Effector memory CD4-positive, alpha-beta T cell (primary cell): ENCODE measurements around the gene KIAA0408.
"Not testable (repeated sequence)": the region's sequence is repeated elsewhere in the genome, so short reads cannot be mapped to it uniquely, and the experiment has no call there.

Source experiments
- DNase-seq, 3 donors: peaks; one replicate each; pipeline ENCODE4 v3.0.0-alpha.2; 2020
- H3K27ac ChIP-seq: 2 replicates; pipeline ENCODE4 v1.7.0; 2013; ENCODE audit warnings: mild to moderate bottlenecking, low read length, moderate library complexity; ENCODE audit not compliant: insufficient read depth, poor library complexity, severe bottlenecking
- H3K27me3 ChIP-seq: replicated peaks from 2 replicates; pipeline ENCODE4 v1.7.0; 2013; ENCODE audit warnings: mild to moderate bottlenecking, low read length; ENCODE audit not compliant: insufficient read depth, control insufficient read depth, poor library complexity, severe bottlenecking
- H3K36me3 ChIP-seq: 2 replicates; pipeline ENCODE4 v1.7.0; 2013; ENCODE audit warnings: mild to moderate bottlenecking, low read length, moderate library complexity; ENCODE audit not compliant: control insufficient read depth, insufficient read depth
- H3K4me1 ChIP-seq: 2 replicates; pipeline ENCODE4 v1.7.0; 2013; ENCODE audit warnings: low read length, mild to moderate bottlenecking; ENCODE audit not compliant: control insufficient read depth, insufficient read depth, poor library complexity, severe bottlenecking
- H3K4me3 ChIP-seq: 2 replicates; pipeline ENCODE4 v1.7.0; 2013; ENCODE audit warnings: low read length, low read depth, mild to moderate bottlenecking; ENCODE audit not compliant: insufficient read depth, poor library complexity, severe bottlenecking
- H3K9me3 ChIP-seq: 2 replicates; pipeline ENCODE4 v1.7.0; 2013; ENCODE audit warnings: mild to moderate bottlenecking, low read length, moderate library complexity; ENCODE audit not compliant: control insufficient read depth

KIAA0408 gene

GRCh38 chr6:127421164-127421563 lies 38.0 kb downstream of the KIAA0408 start:
- not testable (repeated sequence) for H3K9me3 ChIP-seq, H3K4me3 ChIP-seq, H3K27me3 ChIP-seq, DNase-seq, H3K36me3 ChIP-seq, H3K4me1 ChIP-seq, H3K27ac ChIP-seq

GRCh38 chr6:127420556-127420955 lies 38.6 kb downstream of the KIAA0408 start:
- H3K9me3 ChIP-seq = no peaks in the 10 kb centered on the region
- no peaks in the 10 kb centered on the region for H3K4me1 ChIP-seq
- no peak overlapping the region for H3K4me3 ChIP-seq
- no peaks in the 10 kb centered on the region for H3K36me3 ChIP-seq
- H3K27me3 ChIP-seq = no peaks in the 10 kb centered on the region
- DNase-seq = peak; percentile 16 to 35 (median 31)
- H3K27ac ChIP-seq = no peak overlapping the region

- DNase-seq = no peak
- H3K27ac ChIP-seq = no peak overlapping the region
- H3K9me3 ChIP-seq = no peaks in the 10 kb centered on the region
- H3K27me3 ChIP-seq = no peaks in the 10 kb centered on the region
- H3K4me3 ChIP-seq = no peak overlapping the region
- no peaks in the 10 kb centered on the region for H3K36me3 ChIP-seq
- no peaks in the 10 kb centered on the region for H3K4me1 ChIP-seq
Observed at GRCh38 chr6:127415096-127415495, 44.1 kb downstream of the KIAA0408 start.

GRCh38 chr6:127413123-127413522 lies 46.1 kb downstream of the KIAA0408 start:
- not testable (repeated sequence) for H3K27ac ChIP-seq, H3K27me3 ChIP-seq, H3K4me1 ChIP-seq, DNase-seq, H3K36me3 ChIP-seq, H3K9me3 ChIP-seq, H3K4me3 ChIP-seq

GRCh38 chr6:127412016-127412415 lies 47.2 kb downstream of the KIAA0408 start:
- not testable (repeated sequence) for H3K4me3 ChIP-seq, H3K27ac ChIP-seq, H3K27me3 ChIP-seq

More at GRCh38 chr6:127412016-127412415, 47.2 kb downstream of the KIAA0408 start:
- H3K36me3 ChIP-seq, DNase-seq, H3K4me1 ChIP-seq, H3K9me3 ChIP-seq: not testable (repeated sequence)
